Colonic mucosa (tissue), 4 donors: ENCODE results near the gene OPCML. TPM values are rescaled to one million over a fixed set of nuclear protein-coding genes. Genes with fewer than 3 reads are reported as not detected.

ENCODE experiments used
- DNase-seq: peaks from one replicate; pipeline ENCODE4 v3.0.0-alpha.2; 2020
- H3K27ac ChIP-seq: fragments of 200-600 bp; one replicate; pipeline ENCODE4 v1.8.0; 2021
- H3K27me3 ChIP-seq: fragments of 200-600 bp; one replicate; pipeline ENCODE4 v1.8.0; 2021
- H3K36me3 ChIP-seq: fragments of 200-600 bp; one replicate; pipeline ENCODE4 v1.8.0; 2021
- H3K4me1 ChIP-seq: fragments of 200-600 bp; one replicate; pipeline ENCODE4 v1.8.0; 2021; ENCODE audit warnings: mild to moderate bottlenecking
- H3K4me3 ChIP-seq: fragments of 200-600 bp; one replicate; pipeline ENCODE4 v1.8.0; 2021
- H3K9ac ChIP-seq, 2 donors: one replicate each; pipeline ENCODE4 v1.7.0; 2013; ENCODE audit warnings: control low read depth in 2 of 2, low read depth in 2 of 2, low read length in 2 of 2
- H3K9me3 ChIP-seq: fragments of 200-600 bp; one replicate; pipeline ENCODE4 v1.8.0; 2021
- CTCF ChIP-seq: fragments of 200-600 bp; IDR thresholded peaks from one replicate; pipeline ENCODE4 v1.8.0; 2022; ENCODE audit warnings: antibody characterized with exemption, mild to moderate bottlenecking
- intact Hi-C: fragments of 100-400 bp; cut with DNase I; formaldehyde crosslinking; loops from one replicate; pipeline ENCODE4 v1.14.1; 2022
- total RNA-seq, 2 donors: library from RNA; stranded (reverse); fragmentation: NEBNext Ultra II Directional in 1 of 2; extraction: Animal tissue kit (Norgen Biotek cat#: 25700) in 1 of 2; gene quantifications; one replicate each; pipeline ENCODE4 v1.2.1, GENCODE V29; 2021
- donor health status: healthy.
- donor health status: DM: no; HTN: no; CAD: no.
- donor health status: DM: no; HTN: no; CAD: no.

OPCML gene
- total RNA-seq, 2 donors from 2014 or later, result 0.08 TPM; not detected in 1

GRCh38 chr11:133154781-133155180, 377.5 kb downstream of the OPCML start:
- H3K4me1 ChIP-seq, result no peaks in the 10 kb centered on the region
- H3K4me3 ChIP-seq, result no peak overlapping the region
- intact Hi-C loops, result no loop called here
- no peaks in the 10 kb centered on the region for H3K36me3 ChIP-seq
- H3K9me3 ChIP-seq, result no peaks in the 10 kb centered on the region
- no peaks in the 10 kb centered on the region for H3K27me3 ChIP-seq
- no peak for TF ChIP-seq CTCF
- no peak for DNase-seq
- no peak overlapping the region for H3K27ac ChIP-seq
- no peak overlapping the region for H3K9ac ChIP-seq

- intact Hi-C loops, result no loop called here
- Histone ChIP-seq H3K4me3 (no peak overlapping the region), H3K9me3 (no peaks in the 10 kb centered on the region), H3K27me3 (no peaks in the 10 kb centered on the region), H3K9ac (no peak overlapping the region), H3K36me3 (no peaks in the 10 kb centered on the region), H3K27ac (no peak overlapping the region), H3K4me1 (no peaks in the 10 kb centered on the region)
- no peak for DNase-seq
- no peak for TF ChIP-seq CTCF
Measured at GRCh38 chr11:133154076-133154475, 378.2 kb downstream of the OPCML start.

- no peak for TF ChIP-seq CTCF
- Histone ChIP-seq H3K9me3 (no peaks in the 10 kb centered on the region), H3K4me3 (no peak overlapping the region), H3K36me3 (no peaks in the 10 kb centered on the region), H3K27ac (no peak overlapping the region), H3K27me3 (no peaks in the 10 kb centered on the region), H3K4me1 (no peaks in the 10 kb centered on the region), H3K9ac (no peak overlapping the region)
- intact Hi-C loops, result no loop called here
- no peak for DNase-seq
Measured at GRCh38 chr11:133153031-133153430, 379.3 kb downstream of the OPCML start.

GRCh38 chr11:133149698-133150097, 382.6 kb downstream of the OPCML start:
- Histone ChIP-seq H3K4me1 (no peaks in the 10 kb centered on the region), H3K27me3 (no peaks in the 10 kb centered on the region), H3K36me3 (no peaks in the 10 kb centered on the region), H3K9ac (no peak overlapping the region), H3K27ac (no peak overlapping the region), H3K4me3 (no peak overlapping the region), H3K9me3 (no peaks in the 10 kb centered on the region)
- TF ChIP-seq CTCF, result no peak
- intact Hi-C loops, result no loop called here
- DNase-seq, result no peak

- no peaks in the 10 kb centered on the region for H3K36me3 ChIP-seq
- intact Hi-C loops, result no loop called here
- H3K9ac ChIP-seq, result no peak overlapping the region
- no peak overlapping the region for H3K27ac ChIP-seq
- H3K27me3 ChIP-seq, result no peaks in the 10 kb centered on the region
- H3K4me3 ChIP-seq, result no peak overlapping the region
- H3K9me3 ChIP-seq, result no peaks in the 10 kb centered on the region
- no peak for DNase-seq
- no peaks in the 10 kb centered on the region for H3K4me1 ChIP-seq
- no peak for TF ChIP-seq CTCF
Measured at GRCh38 chr11:133147625-133148024, 384.7 kb downstream of the OPCML start.
